Measurements from ENCODE around the gene SNX6.
"Not testable (repeated sequence)": the region's sequence is repeated elsewhere in the genome, so short reads cannot be mapped to it uniquely, and the experiment has no call there.

SNX6 gene

GRCh38 chr14:34520304-34520970, 109.5 kb downstream of the SNX6 start:
- H3K4me3 ChIP-seq (ENCODE audit: low read length); H3K9ac ChIP-seq (ENCODE audit: low read length); H3K27me3 ChIP-seq (replicated peaks; ENCODE audit: control insufficient read depth, insufficient read depth, low read length); H3K9me3 ChIP-seq (ENCODE audit: control insufficient read depth, low read length); DNase-seq (ENCODE audit: low read depth); H3K4me1 ChIP-seq (ENCODE audit: control insufficient read depth, insufficient read depth, low read length): not testable (repeated sequence)
- H3K36me3 ChIP-seq (ENCODE audit: control insufficient read depth, insufficient read depth, low read length, severe bottlenecking) = peaks cover 81% of the 10 kb centered on the region

Data from adipocyte (in vitro differentiated cells).